Measurements from ENCODE around the gene MRPL12.

The MRPL12 gene

DNA sequence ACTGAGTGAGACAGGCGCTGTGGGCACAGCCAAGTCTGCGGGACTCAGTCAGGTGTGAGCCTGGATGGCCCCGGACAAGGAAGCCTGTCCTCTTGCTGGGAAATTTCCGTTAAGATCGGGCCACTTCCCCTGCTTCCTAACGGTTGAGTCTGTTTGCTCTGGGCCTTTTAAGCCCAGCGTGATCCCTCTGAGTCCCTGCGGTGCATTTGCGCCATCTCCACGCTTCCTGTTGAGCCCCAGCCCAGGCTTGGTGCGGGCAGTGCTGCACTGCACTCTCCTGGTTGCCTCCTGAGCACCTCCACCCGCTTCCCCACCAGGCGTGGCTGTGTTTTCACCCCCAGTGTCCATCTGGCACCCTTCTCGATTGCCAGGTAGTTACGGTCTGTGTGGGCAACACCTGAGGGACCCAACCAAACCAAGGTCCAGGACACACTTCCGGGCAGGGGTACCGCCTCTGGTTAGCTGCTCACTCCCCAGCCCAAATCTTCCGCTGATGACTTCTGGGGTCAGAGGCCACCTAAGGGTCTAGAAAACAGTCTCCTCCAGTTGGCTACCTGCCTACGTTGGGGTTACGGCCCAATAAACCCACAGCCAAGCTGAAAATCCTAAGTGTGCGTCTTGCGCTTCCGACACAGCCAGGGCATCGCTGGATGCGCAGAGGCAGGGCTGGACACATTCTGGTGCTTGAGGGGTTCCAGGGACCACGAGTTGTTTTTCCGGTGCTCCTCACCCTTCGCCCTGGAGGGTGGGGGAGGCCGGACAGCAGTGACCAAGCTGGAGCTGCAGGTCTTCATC is 7.5 kb downstream of the MRPL12 start:
- Mint-ChIP-seq H3K9me3 (no peaks in the 10 kb centered on the region), H3K27me3 (no peaks in the 10 kb centered on the region), H3K4me1 (peaks cover 14% of the 10 kb centered on the region), H3K4me3 (no peak overlapping the region), H3K27ac (ENCODE audit: low read depth) (no peak overlapping the region), H3K36me3 (ENCODE audit: insufficient read depth) (peaks cover 19% of the 10 kb centered on the region)
- DNase-seq (ENCODE audit: low spot score in 2 of 2) (no peak), ATAC-seq (replicated peaks; ENCODE audit: extremely low read depth, poor library complexity, severe bottlenecking) (no peak)

DNA sequence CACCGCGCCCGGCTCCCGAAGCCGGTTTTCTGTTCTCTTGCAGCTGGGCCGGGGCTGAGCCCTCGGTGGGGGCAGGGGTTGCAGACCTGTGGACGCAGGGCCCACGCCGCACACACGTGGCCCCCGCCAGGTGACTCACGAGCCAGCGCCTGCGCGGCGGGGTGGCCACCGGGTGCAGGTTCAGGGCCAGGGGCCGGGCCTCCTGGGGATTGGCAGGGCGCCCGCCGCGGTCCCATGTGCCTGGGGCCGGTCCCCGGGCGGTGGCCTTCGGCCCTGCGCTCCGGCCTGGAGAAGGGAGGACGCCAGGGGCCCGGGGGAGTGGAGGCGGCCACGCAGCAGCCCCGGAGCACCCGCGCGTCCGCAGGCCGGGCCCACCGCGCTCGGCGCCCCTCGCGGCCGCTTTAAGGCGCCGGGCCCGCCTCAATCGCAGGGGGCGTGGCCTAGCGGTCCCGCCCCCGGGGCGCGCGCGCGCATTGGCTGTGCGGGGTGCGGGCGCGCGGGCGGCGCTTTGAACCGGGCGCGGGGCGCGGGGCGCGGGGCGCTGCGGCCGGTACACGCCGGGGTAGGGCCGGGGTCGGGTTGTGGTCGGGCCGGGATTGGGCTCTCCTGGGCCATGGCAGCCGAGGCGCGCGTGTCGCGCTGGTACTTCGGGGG is 8.8 kb downstream of the MRPL12 start, which contains the start of gene SLC25A10:
TSS of gene SLC25A10 (plus strand) at position 471 of the 654 bp plus-strand sequence. CDS start at position 614, 143 bp downstream.
- H3K27ac Mint-ChIP-seq (ENCODE audit: low read depth) = peak within 1 kb of the TSS; percentile 49
- H3K27me3 Mint-ChIP-seq = no peaks in the 10 kb centered on the region
- peak; percentile 50 to 52 for DNase-seq (ENCODE audit: low spot score in 2 of 2)
- peaks cover 11% of the 10 kb centered on the region for H3K36me3 Mint-ChIP-seq (ENCODE audit: insufficient read depth)
- H3K9me3 Mint-ChIP-seq = no peaks in the 10 kb centered on the region
- H3K4me1 Mint-ChIP-seq = peaks cover 5% of the 10 kb centered on the region
- ATAC-seq (replicated peaks; ENCODE audit: extremely low read depth, poor library complexity, severe bottlenecking) = peak; percentile 81
- H3K4me3 Mint-ChIP-seq = peak within 1 kb of the TSS; percentile 79

DNA sequence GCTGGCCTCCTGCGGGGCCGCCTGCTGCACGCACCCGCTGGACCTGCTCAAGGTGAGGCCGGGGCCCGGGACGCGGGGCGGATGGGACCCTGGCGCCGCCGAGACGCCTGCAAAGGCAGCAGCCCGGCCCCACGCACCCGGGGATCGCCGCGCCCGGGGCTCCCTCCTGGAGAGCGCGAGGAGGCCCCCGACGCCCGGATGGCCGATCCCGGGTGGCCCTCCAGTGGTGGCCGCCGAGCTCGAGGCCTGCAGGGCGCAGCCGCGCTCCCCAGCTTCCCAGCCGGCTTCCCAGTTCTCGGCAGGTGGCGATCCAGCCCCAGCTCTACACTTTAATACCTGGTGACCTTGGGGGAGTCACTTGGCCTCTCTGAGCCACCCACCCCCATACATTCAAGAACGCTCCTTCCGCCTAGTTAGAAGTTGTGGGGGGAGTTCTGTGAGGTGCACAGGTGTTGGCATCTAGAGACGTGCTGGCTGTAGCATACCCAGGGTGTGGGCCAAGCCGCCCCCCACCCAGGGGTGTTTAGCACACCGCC is 9.4 kb downstream of the MRPL12 start:
- no peak for DNase-seq (ENCODE audit: low spot score in 2 of 2)
- Mint-ChIP-seq H3K27ac (ENCODE audit: low read depth) (no peak overlapping the region), H3K9me3 (no peaks in the 10 kb centered on the region), H3K4me1 (peaks cover 5% of the 10 kb centered on the region), H3K27me3 (no peaks in the 10 kb centered on the region), H3K36me3 (ENCODE audit: insufficient read depth) (peaks cover 8% of the 10 kb centered on the region), H3K4me3 (peak overlapping the region; percentile 79)
- peak; percentile 33 for ATAC-seq (replicated peaks; ENCODE audit: extremely low read depth, poor library complexity, severe bottlenecking)

DNA sequence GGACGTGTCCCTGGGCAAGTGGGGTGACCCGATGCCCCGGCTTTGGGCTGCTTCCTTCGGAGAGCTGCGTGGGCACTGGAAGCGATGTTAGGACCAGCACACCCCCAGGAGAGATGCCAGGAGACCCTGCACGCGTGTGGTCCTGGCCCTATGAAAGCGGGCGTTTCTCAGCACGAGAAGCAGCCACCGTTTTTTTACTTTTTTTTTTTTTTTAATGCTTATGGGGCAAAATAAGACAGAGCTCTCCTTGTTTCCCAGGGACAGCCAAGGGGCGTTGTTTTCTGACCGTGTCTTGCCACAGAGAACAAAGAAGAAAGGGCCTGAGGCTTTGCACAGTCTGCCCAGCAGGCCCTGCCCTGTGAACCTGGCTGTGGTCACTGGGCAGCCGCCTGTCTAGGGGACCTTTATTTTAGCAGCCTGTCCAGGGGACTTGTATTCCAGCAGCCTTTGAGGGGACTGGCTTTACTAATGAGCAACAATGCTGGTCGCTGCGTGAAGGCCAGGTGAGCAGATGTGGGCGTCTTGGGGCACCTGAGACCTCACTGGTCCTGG is 9.9 kb downstream of the MRPL12 start:
- Mint-ChIP-seq H3K9me3 (no peaks in the 10 kb centered on the region), H3K4me1 (peaks cover 5% of the 10 kb centered on the region), H3K27me3 (no peaks in the 10 kb centered on the region), H3K4me3 (peak overlapping the region; percentile 79), H3K27ac (ENCODE audit: low read depth) (no peak overlapping the region), H3K36me3 (ENCODE audit: insufficient read depth) (peaks cover 5% of the 10 kb centered on the region)
- no peak for ATAC-seq (replicated peaks; ENCODE audit: extremely low read depth, poor library complexity, severe bottlenecking)
- no peak for DNase-seq (ENCODE audit: low spot score in 2 of 2)

DNA sequence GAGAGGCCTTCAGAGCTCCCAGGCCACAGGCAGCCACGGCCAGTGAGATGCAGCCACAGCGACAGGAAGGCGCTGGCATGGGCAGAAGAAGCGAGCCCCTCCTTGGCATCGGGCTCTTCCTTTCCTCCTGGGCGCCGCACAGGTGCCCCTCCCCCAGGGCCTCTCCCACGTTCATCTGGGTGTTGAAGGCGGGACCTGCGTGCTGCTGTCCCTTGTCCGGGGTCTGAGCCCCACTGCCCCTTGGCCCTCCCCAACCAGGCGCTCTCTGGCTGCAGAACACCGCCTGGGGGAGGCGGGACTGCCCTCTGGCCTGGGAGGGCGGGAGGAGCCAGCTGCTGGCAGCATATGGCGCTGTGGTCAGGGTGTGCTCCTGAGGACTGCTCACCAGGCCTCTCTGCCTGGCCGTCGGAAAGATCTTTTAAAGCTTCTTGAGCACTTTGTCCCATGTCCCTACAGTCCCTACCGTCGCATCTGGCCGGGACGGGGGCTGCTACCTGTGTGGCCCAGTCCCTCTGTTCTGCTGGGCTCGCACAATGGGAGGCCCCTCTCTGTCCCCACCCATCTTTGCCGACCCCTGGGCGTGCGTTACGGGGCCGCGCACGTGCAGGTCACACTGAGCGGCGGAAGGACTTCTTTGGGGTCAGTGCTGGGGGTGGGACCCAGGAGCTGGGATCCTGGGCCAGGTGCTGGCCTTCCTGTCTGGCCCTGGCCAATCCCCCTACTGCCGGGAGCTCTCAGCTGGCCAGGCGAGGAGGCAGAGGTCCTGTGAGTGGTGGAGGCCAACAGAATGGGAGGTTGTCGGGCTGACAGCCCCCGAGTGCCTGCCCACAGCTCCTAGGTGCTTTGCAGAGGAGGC is 10.6 kb downstream of the MRPL12 start:
- Mint-ChIP-seq H3K36me3 (ENCODE audit: insufficient read depth) (peaks cover 5% of the 10 kb centered on the region), H3K4me3 (peak overlapping the region; percentile 79), H3K9me3 (no peaks in the 10 kb centered on the region), H3K27me3 (no peaks in the 10 kb centered on the region), H3K4me1 (peaks cover 5% of the 10 kb centered on the region), H3K27ac (ENCODE audit: low read depth) (no peak overlapping the region)
- no peak for ATAC-seq (replicated peaks; ENCODE audit: extremely low read depth, poor library complexity, severe bottlenecking)
- DNase-seq (ENCODE audit: low spot score in 2 of 2) = no peak

DNA sequence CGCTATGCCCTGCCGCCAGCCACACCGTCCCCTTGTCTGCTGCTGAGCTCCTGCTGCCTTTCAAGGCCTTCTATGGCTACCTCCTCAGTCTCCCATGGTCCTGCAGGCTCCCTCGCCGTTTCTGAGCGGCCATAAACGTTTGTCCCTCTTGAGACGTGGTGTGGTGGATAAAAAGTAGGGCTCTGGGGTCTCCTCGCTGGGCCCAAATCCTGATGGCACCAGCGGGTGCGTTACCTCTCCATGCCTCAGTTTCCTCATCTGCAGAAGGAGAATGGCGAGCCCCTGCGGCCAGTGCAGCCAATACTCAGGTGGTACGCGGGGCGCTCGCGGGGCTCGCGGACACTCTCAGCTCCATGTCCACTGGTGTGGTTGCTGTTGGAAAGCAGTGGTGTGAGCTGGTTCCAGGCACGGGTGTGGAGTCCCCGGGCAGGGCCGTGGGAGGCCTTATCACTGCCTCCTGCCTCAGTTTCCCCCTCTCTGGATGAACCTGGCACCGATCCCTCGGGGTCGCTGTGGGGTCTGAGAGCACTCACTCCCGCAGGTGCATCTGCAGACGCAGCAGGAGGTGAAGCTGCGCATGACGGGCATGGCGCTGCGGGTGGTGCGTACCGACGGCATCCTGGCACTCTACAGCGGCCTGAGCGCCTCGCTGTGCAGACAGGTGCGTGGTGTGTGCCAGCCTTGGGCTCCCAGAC is 11.4 kb downstream of the MRPL12 start:
- no peak overlapping the region for H3K27ac Mint-ChIP-seq (ENCODE audit: low read depth)
- no peak for ATAC-seq (replicated peaks; ENCODE audit: extremely low read depth, poor library complexity, severe bottlenecking)
- peaks cover 5% of the 10 kb centered on the region for H3K36me3 Mint-ChIP-seq (ENCODE audit: insufficient read depth)
- H3K4me3 Mint-ChIP-seq = no peak overlapping the region
- no peaks in the 10 kb centered on the region for H3K27me3 Mint-ChIP-seq
- no peaks in the 10 kb centered on the region for H3K9me3 Mint-ChIP-seq
- H3K4me1 Mint-ChIP-seq = peaks cover 5% of the 10 kb centered on the region
- DNase-seq (ENCODE audit: low spot score in 2 of 2) = no peak

DNA sequence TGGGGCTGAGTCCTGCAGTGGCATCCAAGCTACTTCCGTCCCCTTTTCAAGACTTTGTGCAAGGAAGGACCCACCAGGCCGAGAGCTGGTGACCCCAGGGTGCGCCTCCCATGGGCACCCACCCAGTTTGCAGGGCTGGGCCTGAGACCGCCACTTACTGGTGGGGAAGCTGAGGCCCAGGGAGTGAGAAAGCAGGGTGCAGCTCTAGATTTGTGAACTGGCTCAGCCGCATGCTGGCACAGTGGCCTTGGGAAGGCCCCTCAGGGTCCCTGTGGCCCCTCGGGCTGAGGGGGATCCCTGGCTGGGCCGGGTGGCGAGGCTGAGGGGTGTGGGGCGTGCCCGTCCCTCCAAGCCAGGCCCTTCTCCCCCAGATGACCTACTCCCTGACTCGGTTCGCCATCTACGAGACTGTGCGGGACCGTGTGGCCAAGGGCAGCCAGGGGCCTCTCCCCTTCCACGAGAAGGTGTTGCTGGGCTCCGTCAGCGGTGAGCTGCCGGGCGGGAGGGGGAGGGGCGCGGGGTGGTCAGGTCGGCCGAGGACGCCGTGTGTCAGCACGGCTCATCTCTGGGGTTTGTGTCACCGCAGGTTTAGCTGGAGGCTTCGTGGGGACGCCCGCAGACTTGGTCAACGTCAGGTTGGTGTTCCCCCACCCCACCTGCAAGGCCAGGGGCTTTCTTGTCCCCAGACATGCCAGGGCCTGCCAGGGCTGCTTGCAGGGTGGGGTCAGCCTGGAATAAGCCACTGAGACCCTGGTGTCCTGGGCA is 12.1 kb downstream of the MRPL12 start:
- ATAC-seq (replicated peaks; ENCODE audit: extremely low read depth, poor library complexity, severe bottlenecking) = no peak
- H3K4me3 Mint-ChIP-seq = no peak overlapping the region
- no peaks in the 10 kb centered on the region for H3K27me3 Mint-ChIP-seq
- no peaks in the 10 kb centered on the region for H3K9me3 Mint-ChIP-seq
- DNase-seq (ENCODE audit: low spot score in 2 of 2) = no peak
- no peak overlapping the region for H3K27ac Mint-ChIP-seq (ENCODE audit: low read depth)
- peaks cover 5% of the 10 kb centered on the region for H3K4me1 Mint-ChIP-seq
- H3K36me3 Mint-ChIP-seq (ENCODE audit: insufficient read depth) = peaks cover 5% of the 10 kb centered on the region

DNA sequence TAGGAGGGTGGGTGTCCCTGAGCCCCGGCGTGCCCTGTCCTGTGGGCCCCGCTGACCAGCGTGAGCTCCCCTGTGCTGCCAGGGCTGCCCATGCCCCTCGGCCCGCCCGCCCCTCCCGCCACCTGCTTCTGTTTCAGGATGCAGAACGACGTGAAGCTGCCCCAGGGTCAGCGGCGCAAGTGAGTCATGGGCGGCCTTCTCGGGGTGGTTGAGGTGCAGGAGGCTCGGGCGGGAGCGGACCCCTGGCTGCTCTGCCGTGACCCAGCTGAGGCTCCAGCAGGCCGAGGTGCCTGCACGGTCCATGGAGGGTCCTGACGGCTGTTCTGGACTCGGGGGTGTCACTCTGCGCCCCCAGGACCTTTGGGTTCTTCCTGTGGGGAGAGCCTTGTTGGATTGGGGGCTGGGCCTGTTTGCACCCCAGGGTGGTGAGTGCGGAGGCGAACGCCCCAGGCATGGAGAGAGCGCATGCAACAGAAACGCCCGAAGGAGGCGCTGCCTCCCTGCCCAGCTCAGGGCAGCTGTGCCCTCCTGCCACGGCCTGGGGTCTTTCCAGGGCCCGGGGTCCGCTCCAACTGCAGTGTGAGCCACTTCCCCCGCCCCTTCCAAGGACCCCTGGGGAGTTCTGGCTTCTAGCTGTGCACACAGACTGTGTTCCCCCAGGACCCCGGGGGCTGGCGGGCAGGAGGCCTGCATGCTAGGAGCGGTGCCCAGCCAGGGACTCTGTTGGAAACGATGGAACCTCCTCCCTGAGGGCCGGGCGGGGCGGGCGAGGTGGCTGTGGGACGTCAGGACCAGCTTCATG is 12.9 kb downstream of the MRPL12 start:
- no peak for DNase-seq (ENCODE audit: low spot score in 2 of 2)
- Mint-ChIP-seq H3K27me3 (no peaks in the 10 kb centered on the region), H3K36me3 (ENCODE audit: insufficient read depth) (peaks cover 1% of the 10 kb centered on the region), H3K4me3 (no peak overlapping the region), H3K9me3 (no peaks in the 10 kb centered on the region), H3K4me1 (peaks cover 5% of the 10 kb centered on the region), H3K27ac (ENCODE audit: low read depth) (no peak overlapping the region)
- ATAC-seq (replicated peaks; ENCODE audit: extremely low read depth, poor library complexity, severe bottlenecking) = no peak

DNA sequence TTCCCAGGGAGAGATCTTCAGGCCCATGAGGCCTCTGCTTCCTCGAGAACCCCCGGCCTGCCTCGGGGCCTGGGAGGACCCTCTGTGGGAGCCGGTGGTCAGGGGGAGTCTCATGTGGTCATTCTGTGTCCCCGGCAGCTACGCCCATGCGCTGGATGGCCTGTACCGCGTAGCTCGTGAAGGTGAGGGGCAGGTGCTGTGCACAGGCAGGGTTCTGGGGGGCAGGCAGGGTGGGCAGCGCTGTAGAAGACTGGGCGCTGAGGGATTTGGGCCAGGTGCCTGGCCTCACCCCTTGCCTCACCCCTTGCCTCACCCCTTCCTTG is 13.5 kb downstream of the MRPL12 start:
- Mint-ChIP-seq H3K27me3 (no peaks in the 10 kb centered on the region), H3K9me3 (no peaks in the 10 kb centered on the region), H3K4me3 (no peak overlapping the region), H3K4me1 (peaks cover 5% of the 10 kb centered on the region), H3K27ac (ENCODE audit: low read depth) (no peak overlapping the region), H3K36me3 (ENCODE audit: insufficient read depth) (peaks cover 1% of the 10 kb centered on the region)
- ATAC-seq (replicated peaks; ENCODE audit: extremely low read depth, poor library complexity, severe bottlenecking) = no peak
- no peak for DNase-seq (ENCODE audit: low spot score in 2 of 2)

DNA sequence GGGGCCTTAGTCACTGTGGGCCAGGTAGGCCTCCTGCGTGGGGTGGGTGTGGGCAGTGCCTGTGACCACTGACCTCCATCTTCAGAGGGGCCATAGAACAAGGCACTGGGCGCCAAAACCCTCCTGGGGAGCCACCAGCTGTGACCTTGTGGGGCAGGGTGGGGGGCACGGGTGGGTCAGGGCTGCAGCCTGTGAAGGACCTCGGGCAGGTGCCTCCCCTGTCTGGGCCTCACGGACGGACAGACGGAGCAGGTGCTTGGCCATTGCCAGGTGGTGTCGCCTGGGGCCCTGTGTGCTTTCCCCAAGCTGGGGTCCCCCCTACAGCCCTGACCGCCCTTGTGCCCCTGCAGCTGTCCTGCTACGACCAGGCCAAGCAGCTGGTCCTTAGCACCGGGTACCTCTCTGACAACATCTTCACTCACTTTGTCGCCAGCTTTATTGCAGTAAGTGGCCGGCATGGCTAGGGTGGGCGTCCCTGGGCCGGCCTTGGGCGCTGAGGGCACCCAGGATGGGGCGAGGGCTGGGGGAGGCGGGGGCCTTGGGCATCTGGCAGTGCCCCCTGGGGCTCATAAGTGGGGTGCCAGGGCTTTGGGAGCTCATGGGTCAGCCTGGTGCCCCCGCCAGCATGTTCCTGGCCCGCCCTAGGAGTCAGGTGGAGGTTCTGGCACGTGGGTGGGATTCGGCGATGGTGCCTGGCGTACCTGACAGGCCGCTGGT is 14.0 kb downstream of the MRPL12 start:
- DNase-seq (ENCODE audit: low spot score in 2 of 2) = no peak
- H3K27ac Mint-ChIP-seq (ENCODE audit: low read depth) = no peak overlapping the region
- H3K4me1 Mint-ChIP-seq = peaks cover 5% of the 10 kb centered on the region
- H3K9me3 Mint-ChIP-seq = no peaks in the 10 kb centered on the region
- H3K27me3 Mint-ChIP-seq = no peaks in the 10 kb centered on the region
- peaks cover 1% of the 10 kb centered on the region for H3K36me3 Mint-ChIP-seq (ENCODE audit: insufficient read depth)
- no peak for ATAC-seq (replicated peaks; ENCODE audit: extremely low read depth, poor library complexity, severe bottlenecking)
- H3K4me3 Mint-ChIP-seq = no peak overlapping the region
